GM10266 (cell line): ENCODE measurements around the gene IFNAR1.

ENCODE experiments used
- DNase-seq: peaks from one replicate; pipeline ENCODE4 v3.0.0; 2012; ENCODE audit errors: extremely low spot score
- CTCF ChIP-seq: IDR thresholded peaks from 2 replicates; pipeline ENCODE4 v1.5.1; 2012; ENCODE audit warnings: mild to moderate bottlenecking, low read depth; ENCODE audit not compliant: control insufficient read depth, insufficient read depth; ENCODE audit errors: missing control alignments

Gene IFNAR1

GRCh38 chr21:33345751-33346238 lies 21.0 kb downstream of the IFNAR1 start:
- no peak for DNase-seq
- TF ChIP-seq CTCF: no peak

GRCh38 chr21:33348706-33349105 lies 23.9 kb downstream of the IFNAR1 start:
- TF ChIP-seq CTCF: no peak
- DNase-seq: no peak

GRCh38 chr21:33350676-33351075 lies 25.9 kb downstream of the IFNAR1 start:
- DNase-seq: no peak
- TF ChIP-seq CTCF: no peak

- no peak for DNase-seq
- TF ChIP-seq CTCF: no peak
These were observed 30.6 kb downstream of the IFNAR1 start for GRCh38 chr21:33355355-33355754.

GRCh38 chr21:33355996-33356395 lies 31.2 kb downstream of the IFNAR1 start:
- TF ChIP-seq CTCF: no peak

GRCh38 chr21:33357177-33357576 lies 32.4 kb downstream of the IFNAR1 start:
- TF ChIP-seq CTCF: no peak
- no peak for DNase-seq

More at GRCh38 chr21:33355996-33356395, 31.2 kb downstream of the IFNAR1 start:
- DNase-seq: no peak

- no peak for DNase-seq
- TF ChIP-seq CTCF: no peak
These were observed 34.7 kb downstream of the IFNAR1 start for GRCh38 chr21:33359446-33359845.
